Chondrocyte (in vitro differentiated cells): ENCODE results near the gene HERC3. TPM values are rescaled to one million over a fixed set of nuclear protein-coding genes. Genes with fewer than 3 reads are reported as not detected.

Experiments
- DNase-seq: peaks from one replicate; pipeline ENCODE4 v3.0.0; 2021; ENCODE audit warnings: mixed read lengths, low spot score
- H3K27ac Mint-ChIP-seq: one replicate; pipeline ENCODE4 v1.8.0; 2021; ENCODE audit warnings: mild to moderate bottlenecking, moderate library complexity, mixed read lengths; ENCODE audit not compliant: unreplicated experiment
- H3K27me3 Mint-ChIP-seq: 2 replicates; pipeline ENCODE4 v1.8.0; 2021; ENCODE audit warnings: low read depth, mixed read lengths
- H3K36me3 Mint-ChIP-seq: 2 replicates; pipeline ENCODE4 v1.8.0; 2021; ENCODE audit warnings: low read depth, mixed read lengths
- H3K4me1 Mint-ChIP-seq: 2 replicates; pipeline ENCODE4 v1.8.0; 2021; ENCODE audit warnings: low read depth, mild to moderate bottlenecking, mixed read lengths
- H3K4me3 Mint-ChIP-seq: one replicate; pipeline ENCODE4 v1.8.0; 2021; ENCODE audit warnings: mild to moderate bottlenecking, moderate library complexity, mixed read lengths; ENCODE audit not compliant: unreplicated experiment
- H3K9me3 Mint-ChIP-seq: 2 replicates; pipeline ENCODE4 v1.8.0; 2021; ENCODE audit warnings: low read depth, mixed read lengths
- total RNA-seq: library from RNA; stranded (reverse); gene quantifications from 3 replicates; pipeline ENCODE4 v1.2.1, GENCODE V29; 2021
- TF ChIP-seq, protein P1 (sequence below): fragments of 200-600 bp; sonication (generic); IDR thresholded peaks from 2 replicates; pipeline ENCODE4 v1.5.0; 2021; ENCODE audit warnings: antibody characterized with exemption, mild to moderate bottlenecking, moderate library complexity

HERC3 gene
- total RNA-seq, 1 donor from 2014 or later = 16.7 TPM

DNA sequence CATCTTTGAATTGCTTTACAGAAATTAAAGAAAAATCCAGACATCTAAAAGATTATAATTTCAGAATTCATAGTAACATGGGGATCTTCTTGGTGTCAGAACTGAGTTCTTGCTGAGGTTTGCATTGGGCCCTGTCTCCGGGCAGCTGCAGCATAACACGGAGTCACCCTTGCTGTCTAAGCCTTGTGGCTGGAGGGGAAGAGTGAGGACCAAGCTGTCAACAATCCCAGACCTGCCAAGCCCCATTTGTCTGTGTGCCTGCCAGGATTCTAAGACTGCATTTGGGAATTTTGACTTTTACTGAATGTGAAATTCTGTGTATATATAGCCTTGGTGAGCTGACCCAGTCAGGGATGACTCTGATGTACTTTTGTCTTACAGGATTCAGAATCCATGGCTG is 130.5 kb downstream of the HERC3 start:
- Mint-ChIP-seq H3K36me3 (peaks cover 22% of the 10 kb centered on the region), H3K27me3 (no peaks in the 10 kb centered on the region), H3K9me3 (peaks cover 7% of the 10 kb centered on the region), H3K4me1 (peaks cover 5% of the 10 kb centered on the region), H3K4me3 (no peak overlapping the region), H3K27ac (no peak overlapping the region)
- TF ChIP-seq, protein P1, sequence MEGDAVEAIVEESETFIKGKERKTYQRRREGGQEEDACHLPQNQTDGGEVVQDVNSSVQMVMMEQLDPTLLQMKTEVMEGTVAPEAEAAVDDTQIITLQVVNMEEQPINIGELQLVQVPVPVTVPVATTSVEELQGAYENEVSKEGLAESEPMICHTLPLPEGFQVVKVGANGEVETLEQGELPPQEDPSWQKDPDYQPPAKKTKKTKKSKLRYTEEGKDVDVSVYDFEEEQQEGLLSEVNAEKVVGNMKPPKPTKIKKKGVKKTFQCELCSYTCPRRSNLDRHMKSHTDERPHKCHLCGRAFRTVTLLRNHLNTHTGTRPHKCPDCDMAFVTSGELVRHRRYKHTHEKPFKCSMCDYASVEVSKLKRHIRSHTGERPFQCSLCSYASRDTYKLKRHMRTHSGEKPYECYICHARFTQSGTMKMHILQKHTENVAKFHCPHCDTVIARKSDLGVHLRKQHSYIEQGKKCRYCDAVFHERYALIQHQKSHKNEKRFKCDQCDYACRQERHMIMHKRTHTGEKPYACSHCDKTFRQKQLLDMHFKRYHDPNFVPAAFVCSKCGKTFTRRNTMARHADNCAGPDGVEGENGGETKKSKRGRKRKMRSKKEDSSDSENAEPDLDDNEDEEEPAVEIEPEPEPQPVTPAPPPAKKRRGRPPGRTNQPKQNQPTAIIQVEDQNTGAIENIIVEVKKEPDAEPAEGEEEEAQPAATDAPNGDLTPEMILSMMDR = no peak
- no peak for DNase-seq

DNA sequence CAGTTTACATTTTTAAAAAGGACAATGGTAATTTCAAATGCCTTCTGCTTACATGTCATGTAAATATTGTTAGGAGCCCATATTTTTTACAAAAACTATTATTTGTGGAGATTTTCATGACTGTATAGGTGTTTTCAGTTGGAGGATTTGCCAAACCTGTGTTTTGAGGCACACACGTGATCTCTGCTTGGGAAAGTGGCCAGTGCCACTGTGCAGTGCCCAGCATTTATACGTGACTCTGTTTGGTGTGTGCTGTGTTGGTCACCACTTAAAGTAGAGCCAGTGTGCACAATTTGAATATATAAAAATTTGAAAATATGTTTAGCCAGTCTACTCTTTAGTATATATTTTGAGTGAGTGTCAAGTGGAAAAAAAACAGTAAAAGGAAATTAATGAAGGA is 132.1 kb downstream of the HERC3 start:
- H3K4me3 Mint-ChIP-seq = no peak overlapping the region
- H3K27ac Mint-ChIP-seq = no peak overlapping the region
- peaks cover 5% of the 10 kb centered on the region for H3K4me1 Mint-ChIP-seq
- no peaks in the 10 kb centered on the region for H3K9me3 Mint-ChIP-seq
- H3K27me3 Mint-ChIP-seq = no peaks in the 10 kb centered on the region
- no peak for DNase-seq
- TF ChIP-seq, protein P1 = no peak
- H3K36me3 Mint-ChIP-seq = peaks cover 17% of the 10 kb centered on the region

GRCh38 chr4:88725143-88725542 is 132.9 kb downstream of the HERC3 start:
- no peaks in the 10 kb centered on the region for H3K9me3 Mint-ChIP-seq
- DNase-seq = no peak
- no peaks in the 10 kb centered on the region for H3K27me3 Mint-ChIP-seq
- TF ChIP-seq, protein P1 = no peak
- peaks cover 5% of the 10 kb centered on the region for H3K4me1 Mint-ChIP-seq
- no peak overlapping the region for H3K27ac Mint-ChIP-seq
- H3K4me3 Mint-ChIP-seq = no peak overlapping the region
- peaks cover 18% of the 10 kb centered on the region for H3K36me3 Mint-ChIP-seq

DNA sequence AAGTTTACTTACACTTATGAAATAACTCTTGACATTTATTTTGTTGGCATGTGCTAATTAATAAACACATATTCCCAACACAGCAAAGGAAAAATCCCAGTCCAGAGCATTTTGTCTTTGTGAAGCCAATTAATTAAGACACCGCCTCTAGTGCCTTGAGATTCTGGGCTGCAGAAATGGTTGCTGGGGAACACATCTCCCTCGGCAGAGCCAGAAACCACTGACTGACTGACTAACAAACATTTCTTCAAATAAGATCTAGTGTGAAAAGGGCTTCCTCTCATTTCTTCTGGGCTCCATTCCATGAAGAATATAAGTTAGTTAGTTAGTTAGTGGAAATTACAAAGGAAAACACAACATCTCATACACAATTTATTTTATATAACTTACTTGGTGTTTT is 133.7 kb downstream of the HERC3 start:
- no peak for DNase-seq
- Mint-ChIP-seq H3K9me3 (no peaks in the 10 kb centered on the region), H3K4me3 (no peak overlapping the region), H3K27me3 (no peaks in the 10 kb centered on the region), H3K4me1 (peaks cover 1% of the 10 kb centered on the region), H3K27ac (no peak overlapping the region), H3K36me3 (peaks cover 17% of the 10 kb centered on the region)
- TF ChIP-seq, protein P1 = no peak

DNA sequence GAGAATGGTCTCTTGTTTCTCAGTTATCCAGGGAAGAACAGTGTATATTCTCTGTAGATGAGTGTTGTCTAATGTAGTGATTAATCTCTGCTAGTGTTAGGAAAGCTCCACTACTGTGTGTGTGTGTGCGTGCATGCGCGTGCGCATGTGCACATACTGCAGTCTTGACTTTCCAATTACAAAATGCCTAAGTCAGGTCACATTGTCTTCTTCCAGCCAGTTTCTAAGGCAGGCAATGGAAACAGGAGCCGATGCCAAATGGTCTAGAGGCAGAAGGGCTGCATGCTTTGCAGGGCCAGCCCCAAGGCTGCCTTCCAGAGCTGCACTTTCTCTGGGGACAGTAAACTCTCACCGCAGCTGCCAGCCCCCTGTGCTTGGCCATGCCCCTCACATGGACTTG is 135.9 kb downstream of the HERC3 start:
- Mint-ChIP-seq H3K36me3 (peaks cover 15% of the 10 kb centered on the region), H3K9me3 (no peaks in the 10 kb centered on the region), H3K27me3 (no peaks in the 10 kb centered on the region), H3K27ac (no peak overlapping the region), H3K4me1 (no peaks in the 10 kb centered on the region), H3K4me3 (no peak overlapping the region)
- TF ChIP-seq, protein P1 = no peak
- DNase-seq = no peak
